GM20000 (cell line): ENCODE data around the gene LITAF.
"Not testable (repeated sequence)": the region's sequence is repeated elsewhere in the genome, so short reads cannot be mapped to it uniquely, and the experiment has no call there.

Experiments used
- DNase-seq: peaks from one replicate; pipeline ENCODE4 v3.0.0; 2012; ENCODE audit warnings: low spot score
- TF ChIP-seq, protein P1 (sequence below): IDR thresholded peaks from 2 replicates; pipeline ENCODE4 v1.5.1; 2012; ENCODE audit warnings: mild to moderate bottlenecking, control low read depth; ENCODE audit errors: extremely low read depth, missing control alignments

The LITAF gene

DNA sequence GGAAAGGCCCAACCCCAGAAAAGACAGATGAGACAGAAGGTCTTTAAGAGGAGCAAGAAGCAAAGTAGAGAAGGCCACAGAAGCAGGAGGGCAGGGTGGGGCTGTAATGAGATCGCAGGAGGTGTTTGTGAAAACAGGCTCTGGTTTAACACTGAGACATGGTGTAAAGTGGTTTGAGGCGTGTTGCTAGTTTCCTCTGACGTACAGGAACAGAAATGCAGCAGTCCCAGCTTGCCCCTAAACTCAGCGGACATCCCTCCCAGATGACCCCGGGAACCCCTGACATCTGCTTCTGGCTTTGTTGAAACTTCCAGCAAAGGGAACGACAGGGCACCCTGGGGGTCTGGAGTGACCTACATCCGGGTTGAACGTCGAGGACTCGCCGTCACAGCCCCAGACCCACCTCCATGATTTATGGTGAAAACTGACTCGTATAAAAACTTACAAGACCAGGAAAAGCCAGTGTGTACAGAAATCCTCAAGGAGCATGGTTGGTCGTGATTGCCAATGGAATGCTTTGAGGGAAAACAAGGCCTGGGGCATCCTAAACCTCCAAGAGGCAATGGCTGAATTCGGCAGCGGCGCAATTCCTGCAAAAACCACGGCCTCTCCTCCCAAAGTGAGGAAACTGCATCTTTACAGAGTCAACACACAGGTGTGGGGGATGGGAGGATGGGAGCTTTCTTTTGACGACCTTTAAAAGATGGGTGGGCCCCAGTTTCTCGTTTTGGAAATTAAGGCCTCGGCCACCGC lies 25.8 kb downstream of the LITAF start:
- no peak for DNase-seq
- TF ChIP-seq, protein P1, sequence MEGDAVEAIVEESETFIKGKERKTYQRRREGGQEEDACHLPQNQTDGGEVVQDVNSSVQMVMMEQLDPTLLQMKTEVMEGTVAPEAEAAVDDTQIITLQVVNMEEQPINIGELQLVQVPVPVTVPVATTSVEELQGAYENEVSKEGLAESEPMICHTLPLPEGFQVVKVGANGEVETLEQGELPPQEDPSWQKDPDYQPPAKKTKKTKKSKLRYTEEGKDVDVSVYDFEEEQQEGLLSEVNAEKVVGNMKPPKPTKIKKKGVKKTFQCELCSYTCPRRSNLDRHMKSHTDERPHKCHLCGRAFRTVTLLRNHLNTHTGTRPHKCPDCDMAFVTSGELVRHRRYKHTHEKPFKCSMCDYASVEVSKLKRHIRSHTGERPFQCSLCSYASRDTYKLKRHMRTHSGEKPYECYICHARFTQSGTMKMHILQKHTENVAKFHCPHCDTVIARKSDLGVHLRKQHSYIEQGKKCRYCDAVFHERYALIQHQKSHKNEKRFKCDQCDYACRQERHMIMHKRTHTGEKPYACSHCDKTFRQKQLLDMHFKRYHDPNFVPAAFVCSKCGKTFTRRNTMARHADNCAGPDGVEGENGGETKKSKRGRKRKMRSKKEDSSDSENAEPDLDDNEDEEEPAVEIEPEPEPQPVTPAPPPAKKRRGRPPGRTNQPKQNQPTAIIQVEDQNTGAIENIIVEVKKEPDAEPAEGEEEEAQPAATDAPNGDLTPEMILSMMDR = no peak

GRCh38 chr16:11558308-11558823 lies 28.4 kb downstream of the LITAF start:
- not testable (repeated sequence) for DNase-seq

GRCh38 chr16:11557801-11558200 lies 28.9 kb downstream of the LITAF start:
- DNase-seq = no peak
- TF ChIP-seq, protein P1 = no peak

- DNase-seq = no peak
Observed at GRCh38 chr16:11556945-11557720, 29.6 kb downstream of the LITAF start.

GRCh38 chr16:11556214-11556819 lies 30.4 kb downstream of the LITAF start:
- TF ChIP-seq, protein P1 = no peak
- DNase-seq = no peak

More at GRCh38 chr16:11556945-11557720, 29.6 kb downstream of the LITAF start:
- TF ChIP-seq, protein P1 = no peak

GRCh38 chr16:11554053-11554452 lies 32.7 kb downstream of the LITAF start:
- no peak for DNase-seq
- TF ChIP-seq, protein P1 = no peak

GRCh38 chr16:11553371-11553770 lies 33.3 kb downstream of the LITAF start:
- DNase-seq = no peak
- TF ChIP-seq, protein P1 = no peak
